Fibroblast of skin of right biceps (primary cell): ENCODE data around the gene CFAP54.

ENCODE experiments used
- DNase-seq: peaks from one replicate; pipeline ENCODE4 v3.0.0-alpha.2; 2013

CFAP54 gene

GRCh38 chr12:96769400-96769799, 280.0 kb downstream of the CFAP54 start:
- no peak for DNase-seq

- DNase-seq = no peak
Observed at GRCh38 chr12:96770219-96771102, 281.1 kb downstream of the CFAP54 start.

- DNase-seq = no peak
Observed at GRCh38 chr12:96773031-96773430, 283.7 kb downstream of the CFAP54 start.

- peak; percentile 61 for DNase-seq
Observed at GRCh38 chr12:96774496-96775256, 285.3 kb downstream of the CFAP54 start.

- no peak for DNase-seq
Observed at GRCh38 chr12:96776908-96777307, 287.5 kb downstream of the CFAP54 start.

- no peak for DNase-seq
Observed at GRCh38 chr12:96780330-96780729, 291.0 kb downstream of the CFAP54 start.

- peak; percentile 7 for DNase-seq
Observed at GRCh38 chr12:96786791-96787190, 297.4 kb downstream of the CFAP54 start.

GRCh38 chr12:96803969-96804368, 314.6 kb downstream of the CFAP54 start:
- DNase-seq = no peak

- no peak for DNase-seq
Observed at GRCh38 chr12:96806272-96806671, 316.9 kb downstream of the CFAP54 start.

- DNase-seq = no peak
Observed at GRCh38 chr12:96807741-96808140, 318.4 kb downstream of the CFAP54 start.

- no peak for DNase-seq
Observed at GRCh38 chr12:96808587-96808986, 319.2 kb downstream of the CFAP54 start.

- no peak for DNase-seq
Observed at GRCh38 chr12:96809522-96809921, 320.1 kb downstream of the CFAP54 start.

GRCh38 chr12:96810057-96810456, 320.7 kb downstream of the CFAP54 start:
- no peak for DNase-seq

- no peak for DNase-seq
Observed at GRCh38 chr12:96810477-96810876, 321.1 kb downstream of the CFAP54 start.

- DNase-seq = peak; percentile 90
Observed at GRCh38 chr12:96811083-96811482, 321.7 kb downstream of the CFAP54 start.

- DNase-seq = no peak
Observed at GRCh38 chr12:96812153-96812552, 322.8 kb downstream of the CFAP54 start.

- peak; percentile 12 for DNase-seq
Observed at GRCh38 chr12:96814200-96814599, 324.8 kb downstream of the CFAP54 start.

GRCh38 chr12:96821592-96821991, 332.2 kb downstream of the CFAP54 start:
- DNase-seq = no peak

GRCh38 chr12:96822641-96823040, 333.3 kb downstream of the CFAP54 start:
- DNase-seq = no peak

GRCh38 chr12:96824074-96824837, 334.9 kb downstream of the CFAP54 start:
- DNase-seq = no peak

GRCh38 chr12:96824838-96825236, 335.5 kb downstream of the CFAP54 start:
- DNase-seq = no peak

GRCh38 chr12:96828169-96828789, 338.9 kb downstream of the CFAP54 start:
- no peak for DNase-seq

GRCh38 chr12:96829354-96829753, 340.0 kb downstream of the CFAP54 start:
- DNase-seq = no peak
